ENCODE data around the gene WDR89.

GRCh38 chr14:63547798-63548335 lies 93.8 kb downstream of the WDR89 start:
- TF ChIP-seq CTCF (conservative IDR thresholded peaks at IDR 0.05; ENCODE audit: low read length) (no peak), EZH2phosphoT487 (IDR thresholded peaks at IDR 0.05; ENCODE audit: borderline replicate concordance, low read depth, low read length) (no peak)
